Kidney (tissue), 14 donors: Measurements from ENCODE around the gene HOXC9. TPM values are rescaled to one million over a fixed set of nuclear protein-coding genes. Genes with fewer than 3 reads are reported as not detected.

Source experiments
- DNase-seq, 5 donors: peaks; one replicate each; pipeline ENCODE4 v3.0.0-alpha.2; 2013 to 2020
- FAIRE-seq: peaks from 2 replicates; lab custom pipeline; 2012; peaks lifted over from hg19 to GRCh38; lab: Jason Lieb, UNC
- H3K27ac ChIP-seq, 2 donors: one replicate each; pipeline ENCODE4 v1.7.0; 2013; ENCODE audit warnings: low read depth in 2 of 2, low read length in 2 of 2, inconsistent platforms in 1 of 2
- H3K27me3 ChIP-seq: one replicate; pipeline ENCODE4 v1.7.1; 2013; ENCODE audit warnings: low read length, inconsistent platforms; ENCODE audit not compliant: control insufficient read depth, insufficient read depth
- H3K36me3 ChIP-seq, 3 donors: one replicate each; pipeline versions ENCODE4 v1.7.0 to v1.7.1; 2013; ENCODE audit warnings: low read length in 3 of 3, control low read depth in 1 of 3, inconsistent platforms in 1 of 3; ENCODE audit not compliant: insufficient read depth in 3 of 3, control insufficient read depth in 2 of 3
- H3K4me1 ChIP-seq, 3 donors: one replicate each; pipeline versions ENCODE4 v1.7.0 to v1.7.1; 2013; ENCODE audit warnings: low read length in 3 of 3, inconsistent platforms in 1 of 3, low read depth in 1 of 3; ENCODE audit not compliant: control insufficient read depth in 2 of 3, insufficient read depth in 2 of 3
- H3K4me3 ChIP-seq, 3 donors: one replicate each; pipeline versions ENCODE4 v1.7.0 to v1.8.1; 2013; ENCODE audit warnings: low read length in 3 of 3, control low read depth in 1 of 3, inconsistent platforms in 1 of 3
- H3K9ac ChIP-seq, 3 donors: one replicate each; pipeline versions ENCODE4 v1.7.0 to v1.7.1; 2013; ENCODE audit warnings: low read length in 3 of 3, control low read depth in 1 of 3, inconsistent platforms in 1 of 3
- H3K9me3 ChIP-seq, 3 donors: one replicate each; pipeline versions ENCODE4 v1.7.0 to v1.7.1; 2013; ENCODE audit warnings: low read length in 3 of 3, control low read depth in 1 of 3, inconsistent platforms in 1 of 3; ENCODE audit not compliant: control insufficient read depth in 2 of 3, insufficient read depth in 1 of 3
- intact Hi-C: fragments of 100-400 bp; cut with DNase I; formaldehyde crosslinking; loops from one replicate; pipeline ENCODE4 v1.11.1; 2022
- polyA plus RNA-seq: library from polyadenylated mRNA; stranded (reverse); fragments of 350-450 nt; fragmentation: Illumina TruSeq; extraction: RNeasy Lipid Tissue Mini Kit (QIAGEN cat#74804); gene quantifications from one replicate; pipeline ENCODE4 v1.2.3, GENCODE V29; 2014; ENCODE audit warnings: low read depth, low replicate concordance; ENCODE audit not compliant: insufficient read depth
- total RNA-seq: library from RNA; stranded (reverse); fragmentation: NEBNext Ultra II Directional; extraction: Animal tissue kit (Norgen Biotek cat#: 25700); gene quantifications from one replicate; pipeline ENCODE4 v1.2.1, GENCODE V29; 2021
- TF ChIP-seq, protein P1 (sequence below): IDR thresholded peaks from 3 replicates; pipeline ENCODE4 v1.5.1; 2012; ENCODE audit warnings: mild to moderate bottlenecking, moderate library complexity, borderline replicate concordance; ENCODE audit not compliant: insufficient read depth; ENCODE audit errors: extremely low read depth
- donor health status: control.
- donor health status: control.
- donor health status: control.
- donor health status: control.
- donor health status: control.
- donor health status: DM: yes; HTN: yes; CAD: no.
- donor health status: Normal renal cell carcinoma (clear cell type).

Gene HOXC9
- total and polyA plus RNA-seq, 2 donors from 2014 or later, result 11.7 to 16.5 TPM

DNA sequence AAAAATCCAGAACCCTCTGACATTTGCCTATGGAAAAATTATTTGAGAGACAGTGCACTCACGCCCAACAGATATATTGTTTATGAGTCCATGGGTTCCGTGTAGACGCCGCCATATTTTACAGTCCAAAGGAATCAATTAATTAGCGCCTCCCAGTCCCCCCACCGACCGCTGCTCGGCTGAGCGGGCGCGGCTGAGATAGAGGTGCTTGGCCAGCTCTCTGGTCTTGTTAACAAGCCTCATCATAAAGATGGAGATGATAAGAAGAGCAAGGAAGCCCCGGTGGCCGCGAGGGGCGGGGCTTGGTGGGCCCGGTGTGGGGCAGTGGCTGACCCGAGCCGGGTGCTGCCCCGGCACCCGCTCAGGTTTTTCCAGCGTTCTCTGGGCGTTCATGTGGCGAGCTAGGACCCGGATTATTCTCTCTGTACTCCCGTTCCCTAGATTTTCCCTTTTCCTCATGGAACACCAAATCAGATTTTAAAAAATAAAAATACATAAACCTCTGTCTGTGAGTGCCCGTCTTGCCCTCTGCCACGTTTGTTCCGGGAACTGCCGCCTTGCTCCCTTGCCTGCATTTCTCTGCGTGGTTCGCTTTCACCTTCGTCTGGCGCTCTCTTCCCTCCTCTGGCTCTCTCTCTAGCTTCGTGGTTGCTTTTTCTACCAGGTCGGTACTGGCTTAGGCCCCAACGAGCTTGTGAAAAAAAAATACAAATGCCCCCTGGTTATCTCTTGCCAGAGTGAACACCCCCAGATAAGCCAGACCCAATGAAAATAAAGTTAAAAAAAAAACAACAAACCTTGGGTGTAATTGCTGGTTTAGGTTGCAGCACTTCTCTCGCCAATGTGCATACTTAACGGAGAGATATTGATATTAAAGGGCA lies 36.3 kb upstream of the HOXC9 start:
- Histone ChIP-seq H3K27ac (no peak overlapping the region), H3K4me1 (no peaks in the 10 kb centered on the region), H3K4me3 (no peak overlapping the region), H3K36me3 (no peaks in the 10 kb centered on the region), H3K27me3 (peaks cover 75% of the 10 kb centered on the region), H3K9ac (no peak overlapping the region), H3K9me3 (no peaks in the 10 kb centered on the region)
- peak in 1 of 5 donors; percentile 65 for DNase-seq
- intact Hi-C loops, result no loop called here
- TF ChIP-seq, protein P1, sequence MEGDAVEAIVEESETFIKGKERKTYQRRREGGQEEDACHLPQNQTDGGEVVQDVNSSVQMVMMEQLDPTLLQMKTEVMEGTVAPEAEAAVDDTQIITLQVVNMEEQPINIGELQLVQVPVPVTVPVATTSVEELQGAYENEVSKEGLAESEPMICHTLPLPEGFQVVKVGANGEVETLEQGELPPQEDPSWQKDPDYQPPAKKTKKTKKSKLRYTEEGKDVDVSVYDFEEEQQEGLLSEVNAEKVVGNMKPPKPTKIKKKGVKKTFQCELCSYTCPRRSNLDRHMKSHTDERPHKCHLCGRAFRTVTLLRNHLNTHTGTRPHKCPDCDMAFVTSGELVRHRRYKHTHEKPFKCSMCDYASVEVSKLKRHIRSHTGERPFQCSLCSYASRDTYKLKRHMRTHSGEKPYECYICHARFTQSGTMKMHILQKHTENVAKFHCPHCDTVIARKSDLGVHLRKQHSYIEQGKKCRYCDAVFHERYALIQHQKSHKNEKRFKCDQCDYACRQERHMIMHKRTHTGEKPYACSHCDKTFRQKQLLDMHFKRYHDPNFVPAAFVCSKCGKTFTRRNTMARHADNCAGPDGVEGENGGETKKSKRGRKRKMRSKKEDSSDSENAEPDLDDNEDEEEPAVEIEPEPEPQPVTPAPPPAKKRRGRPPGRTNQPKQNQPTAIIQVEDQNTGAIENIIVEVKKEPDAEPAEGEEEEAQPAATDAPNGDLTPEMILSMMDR, result no peak
- no peak for FAIRE-seq

DNA sequence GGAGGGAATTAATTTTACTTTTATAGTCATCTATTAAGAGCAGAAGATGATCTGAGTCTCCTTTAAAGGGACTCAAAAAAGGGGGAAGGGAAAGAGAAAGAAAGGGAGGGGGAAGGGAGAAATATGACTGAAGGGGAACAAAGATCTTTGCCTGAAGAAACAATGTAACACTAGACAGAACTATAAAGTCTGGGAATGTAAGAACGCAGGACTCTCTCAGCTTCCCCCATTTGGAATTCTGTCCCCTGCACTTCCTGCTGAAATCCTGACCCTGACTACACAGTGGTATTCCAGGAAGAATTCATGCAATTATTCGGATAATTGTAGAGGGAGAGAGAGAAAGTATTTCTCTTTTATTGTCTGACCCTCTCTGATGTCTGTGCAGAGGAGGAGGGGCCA lies 35.6 kb upstream of the HOXC9 start:
- no peaks in the 10 kb centered on the region for H3K4me1 ChIP-seq

DNA sequence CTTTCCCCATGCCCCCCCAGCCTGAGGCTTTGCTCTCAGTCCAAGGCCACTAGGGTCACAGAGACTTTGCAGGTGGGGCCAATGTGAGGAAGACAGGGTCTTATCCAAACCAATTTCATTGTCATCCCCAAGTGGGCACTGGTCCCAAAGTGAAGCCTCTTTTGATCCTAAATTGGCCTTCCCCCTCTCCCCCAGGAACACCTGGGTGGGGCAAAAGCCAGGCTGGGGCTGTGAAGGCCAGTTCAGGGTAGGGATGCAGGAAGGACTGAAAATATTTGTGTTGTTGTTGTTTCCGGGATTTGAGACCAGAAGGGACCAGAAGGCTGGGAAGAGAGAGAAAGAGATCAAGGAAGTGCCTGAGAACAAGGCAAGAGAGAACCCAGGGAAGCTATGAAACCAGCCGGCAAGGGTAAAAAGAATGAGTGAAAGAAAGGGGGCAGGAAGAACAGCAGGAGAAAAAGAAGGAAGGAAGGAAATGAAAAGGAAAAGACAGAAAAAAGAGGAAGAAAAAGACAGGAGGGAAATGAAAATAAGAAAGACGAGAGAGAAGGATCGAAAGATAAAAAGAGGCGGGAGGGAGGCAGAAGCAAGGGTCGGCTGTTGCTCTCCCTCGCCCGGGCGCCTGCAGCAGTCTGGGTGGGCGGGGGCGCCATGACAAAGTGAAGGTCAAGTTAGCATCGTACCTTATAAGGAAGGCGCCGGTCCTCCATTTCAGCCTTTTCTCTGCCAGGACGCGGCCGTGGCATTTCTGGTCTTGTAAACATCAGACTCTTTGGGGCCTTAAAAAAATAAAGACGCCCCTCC lies 34.5 kb upstream of the HOXC9 start:
- DNase-seq, result peak in 3 of 5 donors; percentile 73 to 77 (median 77)
- Histone ChIP-seq H3K36me3 (no peaks in the 10 kb centered on the region), H3K4me3 (no peak overlapping the region), H3K9me3 (no peaks in the 10 kb centered on the region), H3K27me3 (peaks cover 64% of the 10 kb centered on the region), H3K27ac (no peak overlapping the region), H3K4me1 (no peaks in the 10 kb centered on the region), H3K9ac (no peak overlapping the region)
- no peak for FAIRE-seq
- TF ChIP-seq, protein P1, result no peak
- intact Hi-C loops, result no loop called here

More for the DNA sequence above, 35.6 kb upstream of the HOXC9 start:
- Histone ChIP-seq H3K27ac (no peak overlapping the region), H3K9ac (no peak overlapping the region), H3K9me3 (no peaks in the 10 kb centered on the region), H3K4me3 (no peak overlapping the region), H3K27me3 (peaks cover 70% of the 10 kb centered on the region), H3K36me3 (no peaks in the 10 kb centered on the region)
- FAIRE-seq (no peak), DNase-seq (no peak)
- TF ChIP-seq, protein P1, result no peak
- intact Hi-C loops, result no loop called here
